PC-9 (cell line): Measurements from ENCODE around the gene RPS6KA4. TPM values are rescaled to one million over a fixed set of nuclear protein-coding genes. Genes with fewer than 3 reads are reported as not detected.

Experiments used
- BruUV-seq: library from RNA; stranded (reverse); fragments of 400-500 nt; replicated peaks from 2 replicates; lab custom pipeline; 2021; lab: Mats Ljungman, UMichigan
- CTCF ChIA-PET: fragments of 300-600 bp; sonication (Branson Sonifier 250); formaldehyde crosslinking; loops from one replicate; lab custom pipeline; 2022; ENCODE audit warnings: antibody characterized with exemption; lab: Charles Lee
- POLR2A ChIA-PET: fragments of 300-600 bp; sonication (Branson Sonifier 250); formaldehyde crosslinking; loops from one replicate; lab custom pipeline; 2022; ENCODE audit warnings: antibody characterized with exemption; ENCODE audit not compliant: unreplicated experiment; lab: Charles Lee
- DNase-seq, 2 experiments: peaks; one replicate each; pipeline versions ENCODE4 v3.0.0 to v3.0.0-alpha.2; 2015 to 2022; ENCODE audit warnings: mixed read lengths in 1 of 2
- H2AFZ ChIP-seq: fragments of 200-600 bp; sonication (generic); 2 replicates; pipeline ENCODE4 v1.8.1; 2017; ENCODE audit warnings: antibody characterized with exemption
- H3F3A ChIP-seq: fragments of 200-600 bp; sonication (generic); 2 replicates; pipeline ENCODE4 v1.8.1; 2017; ENCODE audit warnings: antibody characterized with exemption, mild to moderate bottlenecking, low read depth; ENCODE audit not compliant: insufficient read depth
- H3K27ac ChIP-seq: fragments of 200-600 bp; sonication (generic); 2 replicates; pipeline ENCODE4 v1.6.1; 2016; ENCODE audit warnings: mixed run types
- H3K27me3 ChIP-seq: fragments of 200-600 bp; sonication (generic); 2 replicates; pipeline ENCODE4 v1.6.1; 2016; ENCODE audit warnings: low read depth, mixed run types; ENCODE audit not compliant: insufficient read depth
- H3K36me3 ChIP-seq: fragments of 200-600 bp; sonication (generic); 2 replicates; pipeline ENCODE4 v1.6.1; 2016; ENCODE audit warnings: low read depth, mixed run types
- H3K4me1 ChIP-seq: fragments of 200-600 bp; sonication (generic); replicated peaks from 2 replicates; pipeline ENCODE4 v1.6.1; 2016; ENCODE audit warnings: mixed run types; ENCODE audit not compliant: insufficient read depth
- H3K4me2 ChIP-seq: fragments of 200-600 bp; sonication (generic); 2 replicates; pipeline ENCODE4 v1.6.1; 2017; ENCODE audit warnings: mixed run types
- H3K4me3 ChIP-seq: fragments of 200-600 bp; sonication (generic); 2 replicates; pipeline ENCODE4 v1.6.1; 2016; ENCODE audit warnings: mixed run types
- H3K79me2 ChIP-seq: fragments of 200-600 bp; sonication (generic); 2 replicates; pipeline ENCODE4 v1.6.1; 2017; ENCODE audit warnings: low read depth, mixed run types
- H3K9me2 ChIP-seq: fragments of 200-600 bp; sonication (generic); 2 replicates; pipeline ENCODE4 v1.8.1; 2017; ENCODE audit warnings: mild to moderate bottlenecking; ENCODE audit not compliant: insufficient read depth
- H3K9me3 ChIP-seq: fragments of 200-600 bp; sonication (generic); 2 replicates; pipeline ENCODE4 v1.8.1; 2016; ENCODE audit warnings: low read depth; ENCODE audit not compliant: insufficient read depth
- H4K20me1 ChIP-seq: fragments of 200-600 bp; sonication (generic); 2 replicates; pipeline ENCODE4 v1.8.1; 2017; ENCODE audit not compliant: insufficient read depth
- EZH2 ChIP-seq: fragments of 200-600 bp; sonication (generic); IDR thresholded peaks from 2 replicates; pipeline ENCODE4 v1.8.0; 2017; ENCODE audit warnings: antibody characterized with exemption, low read depth
- intact Hi-C: fragments of 100-400 bp; cut with micrococcal nuclease; formaldehyde crosslinking; loops from one replicate; pipeline ENCODE4 v1.10.0; 2022; ENCODE audit not compliant: unreplicated experiment
- total RNA-seq: library from RNA; stranded (reverse); gene quantifications from 2 replicates; pipeline ENCODE4 v1.2.3, GENCODE V29; 2021
- TF ChIP-seq, protein P1 (sequence below): fragments of 200-600 bp; sonication (generic); conservative IDR thresholded peaks from 2 replicates; pipeline ENCODE4 v1.6.1; 2017; ENCODE audit warnings: mixed run types, antibody characterized with exemption, mild to moderate bottlenecking, moderate library complexity

RPS6KA4 gene
- total RNA-seq, 1 experiment from 2014 or later, result 64.3 TPM

DNA sequence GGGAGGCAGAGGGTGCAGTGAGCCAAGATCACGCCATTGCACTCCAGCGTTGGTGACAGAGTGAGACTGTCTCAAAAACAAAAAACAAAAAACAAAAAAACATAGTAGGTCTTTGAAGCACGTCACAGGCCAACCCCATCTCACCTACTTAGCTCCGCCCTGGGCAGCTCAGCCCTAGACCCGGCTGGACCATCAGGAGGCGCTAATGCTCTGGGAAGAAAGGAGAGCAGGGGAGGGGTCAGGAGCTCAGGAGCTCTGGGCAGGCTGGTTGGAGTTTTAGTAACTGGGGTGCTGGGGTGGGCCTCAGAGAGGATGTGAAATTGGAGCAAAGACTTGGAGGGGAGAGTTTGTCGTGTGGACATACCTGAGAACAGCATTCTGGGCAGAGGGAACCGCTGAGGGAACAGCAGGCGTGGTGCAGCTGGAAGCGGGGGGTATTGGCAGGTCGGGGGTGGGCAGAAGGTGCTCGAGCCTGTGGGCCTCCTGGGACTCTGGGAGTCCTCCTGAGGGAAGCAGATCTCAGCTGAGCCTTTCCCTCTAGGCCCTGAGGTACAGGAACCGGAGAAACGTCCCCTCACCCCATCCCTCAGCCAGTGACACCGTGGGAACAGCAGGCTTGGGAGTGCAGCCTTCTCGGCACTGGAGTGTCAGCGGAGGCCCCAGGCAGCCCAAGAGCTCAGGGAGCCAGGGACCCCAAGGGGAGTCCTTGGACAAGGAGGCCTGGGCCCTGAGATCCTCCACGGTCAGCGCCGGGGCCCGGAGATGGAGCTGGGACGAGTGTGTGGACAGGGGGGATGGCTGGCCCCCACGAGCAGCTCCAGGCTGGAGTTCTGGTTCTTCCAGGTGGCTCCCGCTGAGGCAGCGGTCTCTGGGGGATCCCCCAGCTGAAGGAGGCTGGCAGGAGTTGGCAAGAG, 2.2 kb upstream of the RPS6KA4 start:
- BruUV-seq, result no TSS peak

DNA sequence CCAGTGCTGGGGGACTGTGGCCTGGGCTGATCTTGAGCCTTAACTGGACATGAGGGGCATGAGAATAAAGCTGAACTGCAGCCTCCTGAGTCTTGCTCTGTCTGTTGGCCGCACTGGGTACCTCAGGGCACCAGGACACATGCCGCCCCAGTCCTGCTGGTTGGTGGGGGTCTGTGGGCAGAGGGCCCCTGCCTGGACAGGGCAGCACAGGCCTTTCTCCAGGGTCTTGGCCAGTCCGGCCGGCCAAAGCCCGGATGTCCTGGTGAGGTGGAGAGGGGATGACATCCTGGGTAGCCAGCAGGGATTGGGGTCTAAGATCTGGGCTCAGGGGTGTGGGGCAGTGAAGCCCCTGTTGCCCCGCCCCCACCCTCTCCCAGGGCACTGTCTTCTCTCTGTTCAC, 1.5 kb upstream of the RPS6KA4 start:
- 0 out of 2 replicates have a peak, but pooled peaks cover 8% of the 10 kb centered on the region for H3K36me3 ChIP-seq
- peak overlapping the region; percentile 92 for H3K4me2 ChIP-seq
- peaks cover 42% of the 10 kb centered on the region for H3K4me1 ChIP-seq
- peaks cover 22% of the 10 kb centered on the region; the same call in 1 of the 2 replicates for H3F3A ChIP-seq
- H3K4me3 ChIP-seq, result no peak overlapping the region
- POLR2A ChIA-PET, result interaction anchor here (0.5 to 1.1 kb wide), 7 partner anchors 25 to 308 kb away, joined by 3 to 12 read pairs (median 5); partner anchors contain the start of genes ESRRA, PRDX5 and TRMT112
- no peaks in the 10 kb centered on the region for H3K27me3 ChIP-seq
- intact Hi-C loops, result loop anchor here (5.0 kb wide), 2 partner anchors 130 to 195 kb away; no protein-coding TSS in a partner anchor
- H3K9me2 ChIP-seq, result no peaks in the 10 kb centered on the region
- no peak overlapping the region for H2AFZ ChIP-seq
- no TSS peak for BruUV-seq
- TF ChIP-seq EZH2, result no peak
- TF ChIP-seq, protein P1, sequence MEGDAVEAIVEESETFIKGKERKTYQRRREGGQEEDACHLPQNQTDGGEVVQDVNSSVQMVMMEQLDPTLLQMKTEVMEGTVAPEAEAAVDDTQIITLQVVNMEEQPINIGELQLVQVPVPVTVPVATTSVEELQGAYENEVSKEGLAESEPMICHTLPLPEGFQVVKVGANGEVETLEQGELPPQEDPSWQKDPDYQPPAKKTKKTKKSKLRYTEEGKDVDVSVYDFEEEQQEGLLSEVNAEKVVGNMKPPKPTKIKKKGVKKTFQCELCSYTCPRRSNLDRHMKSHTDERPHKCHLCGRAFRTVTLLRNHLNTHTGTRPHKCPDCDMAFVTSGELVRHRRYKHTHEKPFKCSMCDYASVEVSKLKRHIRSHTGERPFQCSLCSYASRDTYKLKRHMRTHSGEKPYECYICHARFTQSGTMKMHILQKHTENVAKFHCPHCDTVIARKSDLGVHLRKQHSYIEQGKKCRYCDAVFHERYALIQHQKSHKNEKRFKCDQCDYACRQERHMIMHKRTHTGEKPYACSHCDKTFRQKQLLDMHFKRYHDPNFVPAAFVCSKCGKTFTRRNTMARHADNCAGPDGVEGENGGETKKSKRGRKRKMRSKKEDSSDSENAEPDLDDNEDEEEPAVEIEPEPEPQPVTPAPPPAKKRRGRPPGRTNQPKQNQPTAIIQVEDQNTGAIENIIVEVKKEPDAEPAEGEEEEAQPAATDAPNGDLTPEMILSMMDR, result no peak
- CTCF ChIA-PET, result interaction anchor here (0.6 to 3.1 kb wide), 8 partner anchors 9 to 91 kb away, joined by 3 to 36 read pairs (median 5); partner anchors contain the start of genes PRDX5 and TRMT112
- DNase-seq, result no peak
- H4K20me1 ChIP-seq, result peaks cover 6% of the 10 kb centered on the region; the same call in 1 of the 2 replicates
- no peaks in the 10 kb centered on the region for H3K9me3 ChIP-seq
- peak overlapping the region; percentile 37 for H3K27ac ChIP-seq
- H3K79me2 ChIP-seq, result peaks cover 18% of the 10 kb centered on the region

More for the DNA sequence above, 2.2 kb upstream of the RPS6KA4 start:
- Histone ChIP-seq H3F3A (peaks cover 22% of the 10 kb centered on the region; the same call in 1 of the 2 replicates), H3K9me2 (no peaks in the 10 kb centered on the region), H3K9me3 (no peaks in the 10 kb centered on the region), H3K36me3 (0 out of 2 replicates have a peak, but pooled peaks cover 2% of the 10 kb centered on the region), H3K4me1 (peaks cover 42% of the 10 kb centered on the region), H3K79me2 (peaks cover 18% of the 10 kb centered on the region), H2AFZ (no peak overlapping the region), H3K27me3 (no peaks in the 10 kb centered on the region), H4K20me1 (peaks cover 6% of the 10 kb centered on the region; the same call in 1 of the 2 replicates), H3K4me2 (peak overlapping the region; percentile 92; the same call in 1 of the 2 replicates), H3K27ac (peak overlapping the region; percentile 37), H3K4me3 (no peak overlapping the region)
- TF ChIP-seq EZH2, result no peak
- TF ChIP-seq, protein P1, result peak; percentile 64
- ChIA-PET CTCF (interaction anchor here (0.6 to 4.3 kb wide), 15 partner anchors 15 to 332 kb away, joined by 3 to 87 read pairs (median 6); partner anchors contain the start of genes PRDX5 and TRMT112), POLR2A (interaction anchor here (0.5 to 0.6 kb wide), 2 partner anchors 90 to 1141 kb away, joined by 5 to 19 read pairs; no protein-coding TSS in a partner anchor)
- intact Hi-C loops, result loop anchor here (5.0 kb wide), 2 partner anchors 131 to 196 kb away; no protein-coding TSS in a partner anchor
- peak; percentile 56 to 67 for DNase-seq
